Right lobe of liver (tissue), 6 donors: ENCODE results near the gene ARHGAP19. TPM values are rescaled to one million over a fixed set of nuclear protein-coding genes. Genes with fewer than 3 reads are reported as not detected.

Experiments used
- ATAC-seq, 4 donors: fragments of 200-7000 bp; cut with Tn5 transposase; one replicate each; pipeline ENCODE4 v1.9.1; 2020; ENCODE audit warnings: mild to moderate bottlenecking in 4 of 4, moderate library complexity in 4 of 4
- DNase-seq, 3 donors: peaks; one replicate each; pipeline ENCODE4 v3.0.0-alpha.2; 2020
- H3K27ac ChIP-seq, 3 donors: fragments of 200-600 bp; one replicate each; pipeline ENCODE4 v1.8.0; 2022
- H3K27me3 ChIP-seq, 2 donors: fragments of 200-600 bp; one replicate each; pipeline ENCODE4 v1.8.0; 2022
- H3K36me3 ChIP-seq, 4 donors: fragments of 200-600 bp; sonication (generic) in 1 of 4; one replicate each; pipeline versions ENCODE4 v1.5.1 to v1.8.0; 2017 to 2022; ENCODE audit warnings: control low read depth in 1 of 4
- H3K4me1 ChIP-seq, 4 donors: fragments of 200-600 bp; sonication (generic) in 1 of 4; one replicate each; pipeline versions ENCODE4 v1.5.1 to v1.8.0; 2017 to 2022; ENCODE audit warnings: control low read depth in 1 of 4
- H3K4me3 ChIP-seq, 3 donors: fragments of 200-600 bp; one replicate each; pipeline ENCODE4 v1.8.0; 2022
- H3K9me3 ChIP-seq, 4 donors: fragments of 200-600 bp; sonication (generic) in 1 of 4; one replicate each; pipeline versions ENCODE4 v1.5.1 to v1.8.0; 2017 to 2022; ENCODE audit warnings: control low read depth in 1 of 4
- POLR2A ChIP-seq: fragments of 450-650 bp; IDR thresholded peaks from one replicate; pipeline ENCODE4 v1.6.1; 2017; ENCODE audit warnings: antibody characterized with exemption, mild to moderate bottlenecking
- WGBS: methylation state at CpG from one replicate; pipeline ENCODE4 v1.1.6; 2018; ENCODE audit warnings: low coverage, low lambda C conversion rate; ENCODE audit not compliant: insufficient coverage; ENCODE audit errors: missing lambda C conversion rate; 5-methylcytosine and 5-hydroxymethylcytosine counted together
- intact Hi-C, 2 donors: fragments of 100-400 bp; cut with DNase I; formaldehyde crosslinking; loops; one replicate each; pipeline versions ENCODE4 v1.11.2 to v1.14.1; 2022
- total RNA-seq, 6 experiments: library from RNA; depleted of rRNA in 2 of 6; stranded (reverse); fragments of >200 nt in 2 of 6; fragmentation: NEBNext Ultra II Directional in 3 of 6; extraction: Animal tissue kit (Norgen Biotek cat#: 25700) in 3 of 6; gene quantifications; one replicate each; pipeline versions ENCODE4 v1.1.0 to v1.2.4, GENCODE V29; 2016 to 2023
- TF ChIP-seq, protein P1 (sequence below), 4 donors: fragments of 200-600 bp in 3 of 4; fragments of 450-650 bp in 1 of 4; IDR thresholded peaks; one replicate each; pipeline versions ENCODE4 v1.5.1 to v1.8.0; 2016 to 2022; ENCODE audit warnings: antibody characterized with exemption in 4 of 4, mild to moderate bottlenecking in 2 of 4
- donor health status: DM: no; HTN: yes; CAD: no.
- donor health status: DM: no; HTN: no; CAD: no.
- donor health status: DM: no; HTN: no; CAD: no.
- donor health status: DM: no; HTN: yes; CAD: no.
- donor health status: DM: no; HTN: yes; CAD: no.

Gene ARHGAP19
- total RNA-seq, 6 experiments from 2014 or later: 2.3 to 5.5 (median 3.4) TPM

DNA sequence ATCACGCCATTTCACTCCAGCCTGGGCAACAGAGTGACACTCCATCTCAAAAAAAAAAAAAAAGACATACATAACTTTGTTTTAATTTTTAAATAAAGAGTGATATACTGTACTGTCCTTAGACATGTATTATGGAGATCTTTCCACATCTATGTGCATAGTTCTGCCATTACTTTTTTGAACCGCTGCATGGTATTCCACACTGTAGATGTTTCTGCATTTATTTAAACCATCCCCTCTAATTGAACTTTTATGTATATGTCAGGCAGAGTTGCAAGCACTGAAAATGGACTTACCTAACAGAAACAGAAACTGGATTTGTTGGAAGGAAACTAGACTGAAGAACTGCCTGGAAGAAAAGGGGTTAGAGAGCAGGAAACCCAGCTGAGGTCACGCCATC is 8.5 kb upstream of the ARHGAP19 start:
- Histone ChIP-seq H3K9me3 (no peaks in the 10 kb centered on the region), H3K36me3 (no peaks in the 10 kb centered on the region), H3K4me1 (peaks cover 0 to 28% (median 8%) of the 10 kb centered on the region in 4 donors), H3K27ac (no peak overlapping the region), H3K27me3 (no peaks in the 10 kb centered on the region), H3K4me3 (no peak overlapping the region)
- DNase-seq (no peak), ATAC-seq (peak in 1 of 4 donors; percentile 17)
- intact Hi-C loops: no loop called here
- 87% methylated on average over 3 of the region's 3 CpGs for WGBS
- TF ChIP-seq, protein P1, sequence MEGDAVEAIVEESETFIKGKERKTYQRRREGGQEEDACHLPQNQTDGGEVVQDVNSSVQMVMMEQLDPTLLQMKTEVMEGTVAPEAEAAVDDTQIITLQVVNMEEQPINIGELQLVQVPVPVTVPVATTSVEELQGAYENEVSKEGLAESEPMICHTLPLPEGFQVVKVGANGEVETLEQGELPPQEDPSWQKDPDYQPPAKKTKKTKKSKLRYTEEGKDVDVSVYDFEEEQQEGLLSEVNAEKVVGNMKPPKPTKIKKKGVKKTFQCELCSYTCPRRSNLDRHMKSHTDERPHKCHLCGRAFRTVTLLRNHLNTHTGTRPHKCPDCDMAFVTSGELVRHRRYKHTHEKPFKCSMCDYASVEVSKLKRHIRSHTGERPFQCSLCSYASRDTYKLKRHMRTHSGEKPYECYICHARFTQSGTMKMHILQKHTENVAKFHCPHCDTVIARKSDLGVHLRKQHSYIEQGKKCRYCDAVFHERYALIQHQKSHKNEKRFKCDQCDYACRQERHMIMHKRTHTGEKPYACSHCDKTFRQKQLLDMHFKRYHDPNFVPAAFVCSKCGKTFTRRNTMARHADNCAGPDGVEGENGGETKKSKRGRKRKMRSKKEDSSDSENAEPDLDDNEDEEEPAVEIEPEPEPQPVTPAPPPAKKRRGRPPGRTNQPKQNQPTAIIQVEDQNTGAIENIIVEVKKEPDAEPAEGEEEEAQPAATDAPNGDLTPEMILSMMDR (IDR thresholded peaks at IDR 0.05): no peak
- TF ChIP-seq POLR2A: no peak

DNA sequence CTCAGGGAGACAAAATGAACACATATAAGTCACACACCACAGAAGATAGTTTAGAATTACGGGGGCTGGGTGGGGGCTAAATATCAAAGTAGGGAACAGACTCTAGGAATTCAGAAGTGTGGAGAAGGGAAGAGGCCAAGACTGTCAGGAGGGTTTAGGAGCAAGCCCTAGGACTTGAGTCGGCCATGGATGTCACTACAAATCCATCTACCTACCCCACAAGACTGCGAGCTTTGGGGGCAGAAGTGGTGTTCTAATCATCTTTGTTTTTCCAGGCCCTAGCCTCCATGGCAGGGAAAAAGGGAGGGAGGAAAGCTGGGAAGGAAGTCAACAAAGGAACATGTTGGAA is 5.8 kb upstream of the ARHGAP19 start:
- no peak overlapping the region for H3K4me3 ChIP-seq
- H3K27ac ChIP-seq: peak overlapping the region; percentile 23 to 74 (median 71)
- 50% methylated on average over 3 of the region's 3 CpGs for WGBS
- H3K36me3 ChIP-seq: no peaks in the 10 kb centered on the region
- intact Hi-C loops: no loop called here
- peaks cover 0 to 37% (median 13%) of the 10 kb centered on the region in 4 donors for H3K4me1 ChIP-seq
- DNase-seq (no peak), ATAC-seq (no peak)
- H3K9me3 ChIP-seq: no peaks in the 10 kb centered on the region
- TF ChIP-seq, protein P1 (IDR thresholded peaks at IDR 0.05): no peak
- TF ChIP-seq POLR2A: no peak
- H3K27me3 ChIP-seq: no peaks in the 10 kb centered on the region

DNA sequence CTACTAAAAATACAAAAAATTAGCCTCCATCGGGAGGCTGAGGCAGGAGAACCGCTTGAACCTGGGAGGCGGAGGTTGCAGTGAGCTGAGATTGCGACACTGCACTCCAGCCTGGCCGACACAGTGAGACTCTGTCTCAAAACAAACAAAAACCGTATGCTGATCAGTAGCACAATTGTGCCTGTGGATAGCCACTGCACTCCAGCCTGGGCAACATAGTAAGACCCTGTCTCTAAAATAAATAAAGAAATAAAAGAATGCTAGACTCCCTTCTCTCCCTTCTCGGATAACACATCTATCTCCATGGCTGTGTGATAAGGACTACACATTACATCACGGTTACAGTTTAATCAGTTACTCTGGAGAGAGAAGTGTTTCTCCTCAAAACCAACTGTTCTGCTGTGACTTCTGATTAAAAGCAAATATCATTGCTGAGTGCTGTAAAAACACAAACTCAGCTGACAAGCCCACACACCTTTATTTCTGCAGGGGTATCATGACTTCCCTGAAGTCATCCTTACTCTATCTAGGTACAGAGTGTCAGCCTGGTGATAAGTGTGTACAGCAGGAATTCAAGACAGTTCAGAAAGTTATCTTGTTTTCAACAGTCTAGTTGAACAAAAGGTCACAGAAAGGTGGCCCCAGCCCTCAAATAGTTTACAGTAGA is 5.3 kb upstream of the ARHGAP19 start:
- ATAC-seq (peak; percentile 57 to 83 (median 61)), DNase-seq (peak in 1 of 3 donors; percentile 53)
- intact Hi-C loops: no loop called here
- WGBS: 30% methylated on average over 8 of the region's 8 CpGs
- Histone ChIP-seq H3K27ac (peak overlapping the region; percentile 23 to 74 (median 71)), H3K36me3 (no peaks in the 10 kb centered on the region), H3K27me3 (no peaks in the 10 kb centered on the region), H3K4me1 (peaks cover 0 to 39% (median 13%) of the 10 kb centered on the region in 4 donors), H3K9me3 (no peaks in the 10 kb centered on the region), H3K4me3 (no peak overlapping the region)
- TF ChIP-seq POLR2A: no peak
- TF ChIP-seq, protein P1 (IDR thresholded peaks at IDR 0.05): no peak

DNA sequence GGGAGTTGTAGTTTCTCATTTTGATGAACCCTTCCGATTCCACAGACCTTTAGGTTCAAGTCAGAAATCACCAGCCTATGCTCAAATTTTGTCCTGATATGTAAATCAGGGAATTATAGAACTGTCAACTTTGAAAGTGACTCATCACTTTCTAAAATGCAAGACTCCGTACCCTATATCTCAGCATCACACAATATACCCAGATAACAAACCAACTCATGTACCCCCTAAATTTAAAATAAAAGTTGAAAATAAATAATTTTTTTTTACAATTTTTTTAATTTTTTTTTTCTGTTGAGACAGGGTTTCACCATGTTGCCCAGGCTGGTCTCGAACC is 393 bp upstream of the ARHGAP19 start:
- Histone ChIP-seq H3K27ac (no peak overlapping the region), H3K4me3 (no peak overlapping the region), H3K36me3 (peaks cover 0 to 1% (median 0%) of the 10 kb centered on the region in 4 donors), H3K27me3 (no peaks in the 10 kb centered on the region), H3K9me3 (no peaks in the 10 kb centered on the region), H3K4me1 (peaks cover 0 to 25% (median 11%) of the 10 kb centered on the region in 4 donors)
- intact Hi-C loops: no loop called here
- DNase-seq (no peak), ATAC-seq (no peak)
- WGBS: 50% methylated on average over 3 of the region's 3 CpGs
- TF ChIP-seq, protein P1 (IDR thresholded peaks at IDR 0.05): no peak
- no peak for TF ChIP-seq POLR2A
